HG03521 (cell line): Measurements from ENCODE around the gene SIRPB1.
"Not testable (repeated sequence)": the region's sequence is repeated elsewhere in the genome, so short reads cannot be mapped to it uniquely, and the experiment has no call there.

ENCODE experiments used
- ATAC-seq: cut with Tn5 transposase; IDR thresholded peaks from one replicate; pipeline ENCODE4 v1.9.1; 2021; ENCODE audit warnings: mild to moderate bottlenecking, moderate library complexity; ENCODE audit not compliant: unreplicated experiment

The SIRPB1 gene

DNA sequence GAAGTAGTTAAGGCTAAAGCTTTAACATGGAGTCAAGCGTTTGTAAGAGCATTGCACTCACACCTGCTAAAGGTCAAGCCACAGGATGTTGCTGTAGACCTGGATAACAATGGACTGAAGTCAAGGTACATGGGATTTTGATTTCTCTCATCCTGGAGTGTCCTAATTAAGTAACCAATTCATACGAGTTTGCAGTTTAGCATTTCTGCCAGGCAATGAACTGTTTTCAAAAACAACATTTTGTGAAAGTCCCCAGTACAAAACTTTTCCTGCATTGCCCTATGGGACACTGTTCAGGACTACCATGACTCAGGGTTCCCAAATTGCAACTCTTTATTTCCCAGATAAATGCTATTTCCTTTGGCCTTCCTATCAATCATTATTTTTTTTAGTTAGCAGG, 17.4 kb upstream of the SIRPB1 start:
- ATAC-seq, result no peak

DNA sequence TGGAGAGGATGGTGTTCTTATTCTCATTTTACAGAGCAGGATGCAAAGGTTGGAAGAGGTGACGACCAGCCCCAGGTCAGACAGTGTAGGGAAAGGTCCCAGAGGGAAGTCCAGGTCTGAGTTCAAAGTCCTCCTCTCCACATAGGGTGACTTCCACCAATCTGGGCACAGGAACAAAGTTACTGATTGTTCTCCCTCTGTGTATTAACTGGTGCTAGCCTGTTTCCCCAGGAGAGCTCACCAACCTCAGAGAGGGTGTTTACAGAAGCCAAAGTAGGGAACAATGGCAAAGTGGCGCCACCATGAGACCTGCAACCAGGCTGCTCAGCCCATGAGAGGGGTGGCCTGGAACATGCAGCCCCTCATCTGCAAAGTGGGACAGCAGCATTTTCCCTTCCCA, 16.8 kb upstream of the SIRPB1 start:
- no peak for ATAC-seq

DNA sequence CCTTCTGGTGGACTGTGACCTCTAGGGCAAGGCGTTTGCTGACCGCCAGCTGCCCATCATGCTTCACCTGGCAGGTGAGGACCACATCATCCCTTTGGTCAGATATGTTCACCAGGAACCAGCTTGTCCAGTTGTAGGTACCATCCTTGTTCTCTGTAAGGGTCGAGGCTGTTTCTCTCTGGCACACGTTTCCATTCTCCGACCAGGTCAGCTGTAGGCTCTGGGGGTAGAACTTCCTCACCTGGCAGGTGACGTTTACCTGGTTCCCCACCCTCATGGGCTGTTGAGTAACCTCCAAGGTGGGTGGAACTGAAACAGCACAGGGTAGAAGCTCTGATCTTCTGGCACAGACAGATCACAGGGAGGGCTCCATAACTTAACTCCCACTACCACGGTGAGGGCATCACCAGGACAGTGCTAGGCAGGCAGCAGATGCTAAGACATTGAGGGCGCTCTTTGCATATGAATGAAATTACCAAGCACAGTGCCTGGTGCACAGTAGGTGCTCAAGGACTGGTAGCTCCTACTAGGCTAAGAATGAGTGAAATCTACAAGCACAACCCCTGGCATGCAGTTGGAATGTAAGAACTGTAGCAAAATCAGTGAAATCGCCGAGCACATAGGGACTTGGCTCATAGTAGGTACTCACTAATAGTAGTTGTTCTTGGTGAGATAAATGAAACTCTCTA, 15.6 kb upstream of the SIRPB1 start:
- no peak for ATAC-seq

DNA sequence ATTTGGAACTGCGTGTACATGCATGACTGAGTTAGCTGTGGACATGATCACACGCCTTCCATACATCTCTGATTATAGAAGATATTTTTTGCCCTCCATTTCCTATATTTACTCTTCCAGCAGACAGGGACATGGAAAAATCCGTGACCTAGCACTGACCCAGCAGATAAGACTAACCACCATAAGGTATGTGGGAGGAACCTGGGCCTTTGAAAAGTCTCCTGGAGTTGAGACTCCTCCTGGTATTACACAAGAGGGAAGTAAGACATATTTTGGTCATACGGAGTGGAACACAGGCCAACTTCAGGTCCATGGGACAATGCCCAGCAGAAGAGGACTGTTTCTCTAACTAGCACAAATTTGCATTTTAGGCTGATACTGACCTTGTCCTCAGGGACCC, 13.7 kb upstream of the SIRPB1 start:
- ATAC-seq, result no peak

DNA sequence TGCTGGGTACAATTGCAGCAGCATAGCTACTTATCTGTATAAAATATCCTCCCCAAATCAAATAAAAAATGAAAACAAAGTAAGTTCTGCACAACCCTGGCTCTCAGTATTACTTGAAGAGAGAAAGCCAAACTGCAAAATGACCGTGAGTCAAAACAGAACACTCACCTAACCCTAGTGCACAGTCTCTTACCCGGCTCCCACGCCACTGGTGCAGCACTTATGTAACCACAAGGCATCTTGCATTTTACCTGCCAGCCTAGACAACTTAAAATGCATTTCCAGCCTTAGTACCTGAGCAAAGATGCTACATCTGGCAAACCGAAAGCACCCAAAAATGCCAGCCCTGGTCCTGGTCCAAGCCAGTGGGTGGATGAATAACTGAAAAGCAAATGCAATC, 12.4 kb upstream of the SIRPB1 start:
- no peak for ATAC-seq

DNA sequence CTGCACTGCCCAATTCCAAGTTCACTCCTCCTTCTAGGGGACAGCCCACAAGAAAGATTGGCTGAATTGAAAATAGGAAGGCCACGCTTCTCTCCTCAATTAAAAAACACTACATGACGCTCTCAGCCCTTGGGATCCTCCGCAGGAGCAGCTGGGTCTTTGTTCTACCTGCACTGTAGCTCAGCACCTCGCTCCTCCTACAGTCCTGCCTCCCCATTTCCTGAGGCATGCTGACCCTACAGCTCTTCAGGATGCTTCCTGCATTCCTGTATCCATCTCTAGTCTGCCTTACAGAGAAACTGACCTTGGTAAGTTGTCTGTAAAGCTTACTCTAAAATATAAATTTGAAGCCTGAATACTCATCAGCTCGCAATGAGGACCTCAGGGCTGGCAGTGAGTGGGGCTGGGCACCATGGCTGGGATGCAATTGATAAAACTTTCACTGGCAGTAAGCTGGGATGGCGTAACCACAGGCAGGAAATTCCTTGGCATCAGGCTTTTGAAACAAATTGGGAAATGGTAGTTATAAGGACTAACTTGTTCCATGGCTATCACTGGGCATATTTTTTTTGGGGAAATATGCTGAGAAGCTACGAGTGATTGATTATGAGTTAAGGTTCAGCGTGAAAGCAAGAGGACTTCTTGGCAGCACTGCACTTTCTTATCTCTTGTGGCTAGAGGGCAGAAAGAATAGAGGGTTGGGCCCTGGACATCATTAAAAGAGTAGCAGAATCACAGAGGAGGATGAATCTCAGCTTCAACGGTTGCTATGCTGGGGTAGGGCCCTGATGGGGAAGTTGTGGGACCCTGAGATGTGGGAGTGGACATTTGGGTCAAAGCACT, 11.7 kb upstream of the SIRPB1 start:
- ATAC-seq, result no peak

DNA sequence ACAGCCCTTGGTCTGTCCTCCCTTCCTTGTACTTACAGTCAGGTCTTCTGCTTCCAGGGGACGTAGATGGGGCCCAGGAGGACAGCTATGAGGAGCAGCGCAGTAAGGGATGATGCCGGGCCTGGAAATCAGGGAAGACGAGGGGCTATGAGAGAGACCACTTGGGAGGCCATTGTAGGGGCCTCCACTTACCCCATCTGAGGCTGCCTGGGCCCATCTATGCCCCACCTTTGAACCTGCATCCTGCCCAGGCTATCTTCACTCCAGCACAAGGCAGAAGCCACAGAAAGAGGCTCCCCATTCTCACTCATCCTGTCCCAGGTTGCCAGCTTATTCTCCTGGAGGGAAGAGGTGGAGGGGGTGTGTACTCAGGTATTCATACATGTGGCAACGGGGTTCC, 10.4 kb upstream of the SIRPB1 start:
- no peak for ATAC-seq

DNA sequence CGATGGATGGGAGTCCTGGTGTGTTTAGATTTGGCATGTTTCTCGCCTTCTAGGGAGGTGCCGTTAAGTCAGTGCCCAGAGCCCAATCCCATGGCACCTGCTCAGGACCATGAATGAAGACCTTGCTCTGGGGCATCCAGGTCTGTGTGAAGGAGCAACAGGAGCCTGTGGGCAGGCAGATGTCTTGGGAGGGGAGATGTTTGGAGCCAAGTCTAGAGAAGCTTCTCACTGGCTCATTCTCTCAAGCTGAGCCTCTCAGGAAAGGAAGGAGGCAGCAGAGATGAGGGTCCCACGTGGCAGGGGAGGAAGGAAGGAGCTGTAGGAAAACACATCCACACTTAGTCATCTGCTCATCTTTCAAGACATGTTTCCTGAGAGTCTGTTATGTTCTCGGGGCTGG, 9.5 kb upstream of the SIRPB1 start:
- no peak for ATAC-seq

DNA sequence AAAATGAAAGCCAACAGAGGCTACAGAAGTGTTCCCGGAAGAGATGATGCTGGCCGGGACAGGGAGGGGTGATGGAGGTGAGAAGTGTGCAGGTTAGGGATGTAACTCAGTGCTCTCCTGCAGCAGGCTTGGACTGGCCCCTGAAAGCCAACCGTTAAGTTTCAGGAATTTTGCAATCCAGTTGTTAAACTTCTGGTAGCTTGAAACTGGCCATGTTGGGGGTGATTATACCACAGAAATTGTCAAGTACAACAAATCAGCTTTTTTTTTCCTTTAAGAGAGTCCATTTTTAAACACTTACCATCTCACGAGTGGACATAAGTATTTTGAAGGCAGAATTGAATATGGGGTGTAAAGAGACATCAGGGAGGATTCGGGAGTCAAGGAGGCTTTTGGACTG, 8.8 kb upstream of the SIRPB1 start:
- ATAC-seq, result no peak

DNA sequence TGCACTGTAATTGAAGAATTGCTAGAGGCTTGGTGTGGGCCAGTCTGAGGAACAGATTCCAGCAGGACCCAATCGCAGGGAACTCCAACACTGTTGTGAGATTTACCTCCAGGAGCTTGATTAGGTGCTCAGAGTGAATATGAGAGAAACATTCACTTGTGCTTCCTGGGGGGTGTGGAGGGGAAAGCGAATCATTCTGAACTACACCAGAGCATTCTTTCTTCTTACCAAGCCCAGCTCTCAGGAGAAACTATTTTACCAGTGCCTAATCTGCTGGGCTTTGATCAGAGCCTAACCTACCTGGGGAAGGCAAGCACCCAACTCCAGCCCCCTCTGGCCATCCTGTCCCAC, 7.4 kb upstream of the SIRPB1 start:
- ATAC-seq, result no peak

DNA sequence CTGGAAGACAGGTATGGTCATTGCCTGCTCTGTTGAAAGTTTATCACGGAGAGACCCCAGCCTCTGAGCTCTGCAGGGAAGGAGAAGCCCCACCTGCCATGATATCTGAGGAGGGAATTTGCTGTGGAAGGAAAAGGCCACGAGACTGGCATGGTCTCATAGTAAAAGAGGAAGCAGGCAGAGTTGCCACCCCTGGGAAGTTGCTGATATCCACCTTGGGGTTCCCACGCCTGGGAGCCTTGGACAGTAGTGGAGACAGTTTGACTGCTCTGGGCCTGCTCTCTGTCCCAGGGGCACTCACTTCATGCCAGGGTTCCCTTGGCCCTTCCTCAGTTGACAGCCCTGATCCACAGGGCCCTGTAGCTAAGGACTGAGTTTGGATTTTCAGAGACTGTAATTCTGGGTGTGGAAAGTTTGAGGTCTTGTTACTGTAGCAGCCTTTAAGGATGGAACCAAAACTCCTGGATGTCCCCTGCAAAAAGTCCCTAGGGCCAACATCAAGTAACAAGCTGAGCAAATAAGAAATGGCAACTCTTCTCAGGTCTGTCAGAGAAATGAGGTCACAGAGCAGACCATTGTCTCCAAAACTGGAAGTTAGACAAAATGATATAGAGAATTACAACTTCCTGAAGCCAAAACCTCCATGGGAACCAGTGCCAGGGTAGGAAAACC, 6.9 kb upstream of the SIRPB1 start:
- ATAC-seq, result no peak

DNA sequence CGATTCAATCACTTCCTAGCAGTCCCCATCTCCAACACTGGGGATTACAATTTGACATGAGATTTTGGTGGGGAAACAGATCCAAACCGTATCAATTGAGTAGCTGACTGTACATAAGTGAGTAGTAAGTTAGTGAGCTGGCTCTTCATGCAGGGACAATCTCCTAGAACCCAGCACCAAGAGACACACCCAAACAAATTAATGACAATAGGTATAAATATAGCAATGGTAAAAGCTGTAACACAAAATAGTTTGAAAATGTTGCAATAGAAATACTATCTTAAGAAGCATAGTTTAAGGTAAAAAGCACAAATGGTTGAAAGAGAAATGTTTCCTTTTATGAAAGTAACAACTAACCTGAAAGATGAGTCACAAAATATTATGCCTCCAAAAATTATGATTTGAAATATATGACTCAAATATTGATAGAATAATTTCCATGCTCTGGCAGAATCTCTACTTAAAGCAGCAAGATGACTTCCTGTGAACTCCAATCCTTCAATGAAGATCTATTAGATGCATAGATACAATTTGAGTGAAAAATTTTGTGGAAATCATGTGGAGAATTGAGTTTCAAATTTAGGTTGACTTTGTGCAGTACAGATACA, 5.4 kb upstream of the SIRPB1 start:
- no peak for ATAC-seq

DNA sequence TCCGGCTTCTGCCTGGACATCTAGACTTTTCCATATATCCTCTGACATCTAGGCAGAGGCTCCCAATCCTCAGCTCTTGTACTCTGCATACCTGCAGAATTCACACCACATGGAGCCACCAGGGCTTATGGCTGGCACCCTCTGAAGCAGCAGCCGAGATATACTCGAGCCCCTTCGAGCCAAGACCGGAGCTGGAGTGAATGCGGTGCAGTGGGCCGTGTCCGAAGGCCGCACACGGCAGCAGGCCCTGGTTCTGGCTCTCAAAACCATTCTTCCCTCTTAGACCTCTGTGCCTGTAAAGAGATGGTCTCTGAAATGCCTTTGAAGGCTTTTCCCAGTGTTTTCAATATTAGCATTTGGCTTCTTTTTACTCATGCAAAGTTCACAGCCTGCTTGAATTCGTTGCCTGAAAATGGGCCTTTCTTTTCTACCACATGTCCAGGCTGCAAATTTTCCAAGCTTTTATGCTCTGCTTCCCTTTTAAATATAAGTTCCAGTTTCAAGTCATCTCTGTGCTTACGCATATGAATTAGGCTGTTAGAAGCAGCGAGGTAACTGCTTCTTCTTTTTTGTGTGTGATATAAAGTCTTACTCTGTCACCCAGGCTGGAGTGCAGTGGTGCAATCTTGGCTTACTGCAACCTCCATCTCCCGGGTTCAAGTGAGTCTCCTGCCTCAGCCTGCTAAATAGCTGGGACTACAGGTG, 3.8 kb upstream of the SIRPB1 start:
- no peak for ATAC-seq

DNA sequence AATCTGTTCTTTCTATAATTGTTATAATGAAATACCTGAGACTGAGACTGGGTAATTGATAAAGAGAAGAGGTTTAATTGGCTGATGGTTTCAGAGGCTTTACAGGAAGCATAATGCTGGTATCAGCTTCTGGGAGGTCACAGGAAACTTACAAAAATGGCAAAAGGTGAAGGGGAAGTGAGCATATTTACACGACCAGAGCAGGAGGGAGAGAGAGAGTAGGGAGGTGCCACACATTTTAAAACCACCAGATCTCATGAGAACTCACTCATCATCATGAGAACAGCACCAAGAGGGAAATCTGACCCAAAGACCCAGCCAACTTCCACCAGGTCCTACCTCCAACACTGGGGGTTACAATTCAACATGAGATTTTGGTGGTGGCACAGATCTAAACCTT, 2.6 kb upstream of the SIRPB1 start:
- no peak for ATAC-seq

DNA sequence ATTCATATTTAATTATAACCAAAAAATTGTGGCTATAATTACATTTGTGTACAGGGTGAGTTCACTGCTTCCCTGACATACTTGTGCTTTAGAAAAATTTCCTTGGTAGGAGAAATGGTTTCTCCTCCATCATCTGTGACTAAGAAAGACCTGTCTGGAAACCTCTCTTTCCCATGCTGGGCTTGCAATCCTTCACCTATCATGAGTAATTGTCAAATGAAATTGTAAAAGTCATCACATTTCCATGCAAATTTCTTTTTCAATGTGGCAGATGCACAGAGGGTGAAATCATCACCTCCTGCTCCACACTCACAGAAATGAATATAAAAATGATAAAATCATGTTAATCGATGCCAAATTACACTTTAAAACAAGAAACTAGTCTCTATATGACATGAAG, 1.5 kb upstream of the SIRPB1 start:
- no peak for ATAC-seq

DNA sequence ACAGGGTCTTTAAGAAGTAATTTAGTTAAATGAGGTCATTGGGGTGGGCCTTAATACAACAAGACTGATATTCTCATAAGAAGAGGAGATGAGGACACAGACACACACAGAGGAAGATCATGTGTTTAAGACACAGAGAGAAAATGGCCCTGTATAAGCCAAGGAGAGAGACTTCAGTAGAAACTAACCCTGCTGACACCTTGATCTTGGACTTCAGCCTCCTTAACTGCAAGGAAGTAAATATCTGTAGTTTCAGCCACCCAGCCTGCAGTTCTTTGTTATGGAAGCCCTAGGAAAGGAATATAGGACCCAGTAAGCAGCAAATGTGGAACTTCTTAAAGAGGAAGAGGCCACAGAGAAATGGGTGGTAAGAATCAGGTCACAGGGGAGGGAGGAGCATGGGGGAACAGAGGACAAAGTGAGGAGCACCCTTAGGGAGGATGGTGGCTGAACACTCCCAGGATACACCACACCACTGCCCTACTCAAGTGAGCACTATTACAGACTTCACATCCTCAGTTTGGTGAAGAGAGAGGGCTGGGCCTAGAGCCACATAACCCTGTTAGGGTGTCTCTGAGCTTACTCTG, 762 bp downstream of the SIRPB1 start:
- no peak for ATAC-seq

DNA sequence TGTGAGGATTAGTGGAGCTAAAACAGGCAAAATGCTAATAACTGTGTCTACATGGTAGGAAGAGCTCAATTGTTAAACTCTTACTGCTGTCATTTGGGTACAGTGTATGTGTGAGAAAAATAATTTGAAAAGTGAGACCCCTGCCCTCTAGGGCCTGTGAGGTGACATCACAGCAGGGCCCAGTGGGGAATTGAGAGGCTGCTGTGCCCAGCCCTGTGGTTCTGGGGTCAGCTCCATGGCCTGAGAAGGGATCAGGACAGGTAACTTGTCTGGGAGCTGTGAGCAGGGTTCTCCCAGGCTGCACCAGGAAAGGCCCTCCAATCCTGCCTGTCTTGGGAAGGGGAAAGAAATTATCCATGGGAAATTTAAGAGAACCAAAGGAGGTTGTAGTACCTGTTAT, 1.3 kb downstream of the SIRPB1 start:
- ATAC-seq, result no peak

DNA sequence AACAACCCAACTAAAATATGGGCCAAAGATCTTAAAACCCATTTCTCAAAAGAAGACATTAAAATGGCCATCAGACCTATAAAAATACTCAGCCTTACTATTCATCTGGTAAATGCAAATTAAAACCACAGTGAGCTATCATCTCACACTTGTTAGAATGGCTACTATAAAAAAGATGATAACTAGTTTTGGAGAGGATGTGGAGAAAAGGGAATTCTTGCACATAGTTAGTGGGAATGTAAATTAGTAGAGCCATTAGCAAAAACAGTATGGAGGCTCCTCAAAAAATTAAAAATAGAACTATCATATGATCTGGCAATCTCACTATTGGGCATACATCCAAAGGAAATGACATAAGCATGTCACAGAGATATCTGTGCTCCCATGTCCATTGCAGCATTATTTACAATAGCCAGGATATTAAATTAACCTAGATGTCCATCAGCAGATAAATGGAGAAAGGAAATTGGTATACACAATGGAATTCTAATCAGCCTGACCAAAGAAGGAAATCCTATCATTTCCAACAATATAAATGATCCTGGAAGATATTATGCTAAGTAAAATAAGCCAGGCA, 2.9 kb downstream of the SIRPB1 start:
- no peak for ATAC-seq

DNA sequence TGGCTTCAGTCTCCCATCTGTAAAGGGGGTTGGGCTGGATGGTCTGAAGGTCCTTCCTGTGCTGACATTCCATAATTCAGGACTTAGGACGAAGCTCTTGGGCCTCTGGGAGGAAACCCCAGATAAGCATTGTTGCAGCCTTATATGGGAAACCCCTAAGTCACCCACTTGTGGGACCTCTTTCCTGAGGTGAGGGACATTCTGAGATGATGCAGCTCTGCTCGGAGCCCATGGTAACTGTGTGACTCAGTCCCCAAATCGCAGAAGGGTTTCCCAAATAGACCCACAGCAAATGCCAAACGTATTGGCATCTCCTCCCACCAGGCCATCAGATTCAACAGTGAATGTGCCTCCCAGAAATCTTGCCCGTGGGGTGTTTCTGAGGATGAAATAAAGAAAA, 9.4 kb downstream of the SIRPB1 start:
- not testable (repeated sequence) for ATAC-seq

DNA sequence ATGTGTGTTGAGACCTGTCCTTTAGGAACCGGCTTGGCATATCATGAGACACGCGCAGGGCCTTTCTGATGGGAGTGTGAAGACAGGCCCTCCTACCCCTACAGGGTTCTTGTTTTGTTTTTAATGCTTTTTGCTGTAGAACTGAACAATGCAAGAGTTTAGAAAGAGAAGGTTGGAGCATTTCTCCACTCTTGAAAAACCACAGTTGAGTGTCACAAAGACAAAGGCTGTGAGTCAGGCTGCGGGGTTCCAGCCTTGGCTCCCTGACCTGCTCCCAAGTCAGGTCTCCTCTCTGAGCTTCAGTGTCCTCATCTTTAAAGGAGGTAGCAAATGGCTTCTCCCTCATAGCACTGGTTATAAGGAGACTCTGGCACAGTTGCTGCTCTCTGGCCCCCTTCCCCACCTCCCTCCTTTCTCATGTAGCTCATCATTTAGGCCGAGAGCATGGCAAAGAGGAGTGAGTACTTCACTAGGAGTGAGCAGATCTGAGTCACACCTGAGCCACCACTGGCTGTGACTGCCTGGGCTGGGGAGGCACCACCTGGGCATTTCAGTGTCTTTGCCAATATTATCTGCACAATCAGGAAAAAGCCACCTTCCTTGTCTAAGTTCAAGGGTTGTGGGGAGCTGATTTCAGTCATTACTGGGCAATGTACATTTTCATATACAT, 11.0 kb downstream of the SIRPB1 start:
- ATAC-seq, result not testable (repeated sequence)
